Peyer's patch (tissue), 4 donors: ENCODE results near the gene PDGFD. TPM values are rescaled to one million over a fixed set of nuclear protein-coding genes. Genes with fewer than 3 reads are reported as not detected.
A peak's percentile ranks its signal among the peaks of the same experiment; 100 is the strongest.

Source experiments
- DNase-seq, 3 donors: peaks; one replicate each; pipeline ENCODE4 v3.0.0-alpha.2; 2017 to 2019
- H3K27ac ChIP-seq, 4 donors: fragments of 200-600 bp; sonication (generic); one replicate each; pipeline ENCODE4 v1.5.1; 2016 to 2019
- H3K27me3 ChIP-seq, 2 donors: fragments of 200-600 bp; sonication (generic); one replicate each; pipeline ENCODE4 v1.5.1; 2019
- H3K36me3 ChIP-seq, 3 donors: fragments of 200-600 bp; sonication (generic); one replicate each; pipeline ENCODE4 v1.5.1; 2016 to 2019
- H3K4me1 ChIP-seq, 4 donors: fragments of 200-600 bp; sonication (generic); one replicate each; pipeline ENCODE4 v1.5.1; 2016 to 2019
- H3K4me3 ChIP-seq, 4 donors: fragments of 200-600 bp; sonication (generic); 1 replicate in 3 of 4; 2 replicates in 1 of 4; pipeline ENCODE4 v1.5.1; 2016 to 2019; ENCODE audit warnings: mild to moderate bottlenecking in 1 of 4
- H3K9me3 ChIP-seq, 4 donors: fragments of 200-600 bp; sonication (generic); one replicate each; pipeline ENCODE4 v1.5.1; 2016 to 2019; ENCODE audit warnings: mild to moderate bottlenecking in 1 of 4
- POLR2A ChIP-seq, 2 donors: fragments of 450-650 bp; IDR thresholded peaks; one replicate each; pipeline ENCODE4 v1.5.1; 2017; ENCODE audit warnings: antibody characterized with exemption in 2 of 2, mild to moderate bottlenecking in 2 of 2, moderate library complexity in 2 of 2
- total RNA-seq, 4 donors: library from RNA; depleted of rRNA; stranded (reverse); fragments of >200 nt; gene quantifications; one replicate each; pipeline ENCODE4 v1.1.0, GENCODE V29; 2016
- TF ChIP-seq, protein P1 (sequence below), 6 experiments: fragments of 450-650 bp in 4 of 6; fragments of 200-600 bp in 2 of 6; sonication (generic) in 1 of 6; IDR thresholded peaks; one replicate each; pipeline ENCODE4 v1.5.1; 2017 to 2019; ENCODE audit warnings: antibody characterized with exemption in 6 of 6, mild to moderate bottlenecking in 3 of 6, moderate library complexity in 1 of 6

The PDGFD gene
- total RNA-seq, 4 donors from 2014 or later = 0.83 to 1.9 (median 1.7) TPM

DNA sequence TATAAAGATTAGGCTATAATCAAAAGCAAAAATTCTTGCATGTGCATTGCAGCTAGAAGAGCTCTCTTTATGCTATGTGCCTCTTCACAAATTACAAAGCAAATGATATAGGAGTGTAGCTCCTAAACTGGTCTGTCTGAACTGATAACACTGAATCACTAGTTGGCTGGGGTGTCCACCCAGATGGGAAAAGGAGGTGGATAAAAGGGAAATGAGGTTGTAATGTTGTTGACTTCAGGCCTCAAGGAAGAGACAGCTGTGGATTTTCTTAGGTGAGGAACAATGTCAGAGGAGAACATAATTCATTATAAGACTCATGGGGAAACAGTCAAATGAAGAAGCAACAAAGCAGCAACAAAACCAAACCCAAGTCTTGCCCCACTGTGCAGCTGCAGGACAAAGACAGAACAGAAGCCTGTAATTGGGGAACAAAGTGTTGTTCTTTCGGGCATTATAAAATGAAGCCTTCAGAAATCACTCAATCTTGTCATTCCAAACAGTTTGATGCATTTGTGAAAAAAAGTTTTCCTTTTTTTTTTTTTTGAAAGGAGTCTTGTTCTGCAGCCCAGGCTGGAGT is 257.6 kb downstream of the PDGFD start:
- TF ChIP-seq POLR2A (IDR thresholded peaks at IDR 0.05) = no peak
- TF ChIP-seq, protein P1, sequence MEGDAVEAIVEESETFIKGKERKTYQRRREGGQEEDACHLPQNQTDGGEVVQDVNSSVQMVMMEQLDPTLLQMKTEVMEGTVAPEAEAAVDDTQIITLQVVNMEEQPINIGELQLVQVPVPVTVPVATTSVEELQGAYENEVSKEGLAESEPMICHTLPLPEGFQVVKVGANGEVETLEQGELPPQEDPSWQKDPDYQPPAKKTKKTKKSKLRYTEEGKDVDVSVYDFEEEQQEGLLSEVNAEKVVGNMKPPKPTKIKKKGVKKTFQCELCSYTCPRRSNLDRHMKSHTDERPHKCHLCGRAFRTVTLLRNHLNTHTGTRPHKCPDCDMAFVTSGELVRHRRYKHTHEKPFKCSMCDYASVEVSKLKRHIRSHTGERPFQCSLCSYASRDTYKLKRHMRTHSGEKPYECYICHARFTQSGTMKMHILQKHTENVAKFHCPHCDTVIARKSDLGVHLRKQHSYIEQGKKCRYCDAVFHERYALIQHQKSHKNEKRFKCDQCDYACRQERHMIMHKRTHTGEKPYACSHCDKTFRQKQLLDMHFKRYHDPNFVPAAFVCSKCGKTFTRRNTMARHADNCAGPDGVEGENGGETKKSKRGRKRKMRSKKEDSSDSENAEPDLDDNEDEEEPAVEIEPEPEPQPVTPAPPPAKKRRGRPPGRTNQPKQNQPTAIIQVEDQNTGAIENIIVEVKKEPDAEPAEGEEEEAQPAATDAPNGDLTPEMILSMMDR (IDR thresholded peaks at IDR 0.05) = no peak
- H3K4me1 ChIP-seq = no peaks in the 10 kb centered on the region
- no peak overlapping the region for H3K4me3 ChIP-seq

DNA sequence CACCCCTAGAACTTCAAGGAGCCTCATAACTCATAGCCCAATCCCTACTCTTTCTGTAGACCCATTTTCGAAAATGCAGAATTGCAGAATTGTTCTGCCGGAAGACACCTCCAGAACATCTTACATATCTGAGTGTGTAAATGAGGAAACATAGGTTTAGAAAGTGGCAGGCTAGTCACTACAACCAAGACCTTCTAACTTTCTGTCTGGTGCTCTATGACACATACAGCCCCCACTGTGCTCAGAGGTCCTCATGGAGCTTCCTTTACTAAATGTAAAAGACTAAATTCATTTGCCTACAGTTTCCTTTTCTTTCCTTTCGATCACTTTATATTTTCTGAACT is 259.7 kb downstream of the PDGFD start:
- Histone ChIP-seq H3K27me3 (no peaks in the 10 kb centered on the region), H3K36me3 (no peaks in the 10 kb centered on the region), H3K9me3 (no peaks in the 10 kb centered on the region), H3K4me1 (no peaks in the 10 kb centered on the region), H3K4me3 (no peak overlapping the region), H3K27ac (peak overlapping the region in 1 of 4 donors; percentile 32)
- TF ChIP-seq POLR2A (IDR thresholded peaks at IDR 0.05) = no peak
- TF ChIP-seq, protein P1 (IDR thresholded peaks at IDR 0.05) = no peak
- DNase-seq = peak in 1 of 3 donors; percentile 45

More for the DNA sequence above, 257.6 kb downstream of the PDGFD start:
- DNase-seq = no peak
- Histone ChIP-seq H3K27me3 (no peaks in the 10 kb centered on the region), H3K9me3 (no peaks in the 10 kb centered on the region), H3K27ac (no peak overlapping the region), H3K36me3 (no peaks in the 10 kb centered on the region)

DNA sequence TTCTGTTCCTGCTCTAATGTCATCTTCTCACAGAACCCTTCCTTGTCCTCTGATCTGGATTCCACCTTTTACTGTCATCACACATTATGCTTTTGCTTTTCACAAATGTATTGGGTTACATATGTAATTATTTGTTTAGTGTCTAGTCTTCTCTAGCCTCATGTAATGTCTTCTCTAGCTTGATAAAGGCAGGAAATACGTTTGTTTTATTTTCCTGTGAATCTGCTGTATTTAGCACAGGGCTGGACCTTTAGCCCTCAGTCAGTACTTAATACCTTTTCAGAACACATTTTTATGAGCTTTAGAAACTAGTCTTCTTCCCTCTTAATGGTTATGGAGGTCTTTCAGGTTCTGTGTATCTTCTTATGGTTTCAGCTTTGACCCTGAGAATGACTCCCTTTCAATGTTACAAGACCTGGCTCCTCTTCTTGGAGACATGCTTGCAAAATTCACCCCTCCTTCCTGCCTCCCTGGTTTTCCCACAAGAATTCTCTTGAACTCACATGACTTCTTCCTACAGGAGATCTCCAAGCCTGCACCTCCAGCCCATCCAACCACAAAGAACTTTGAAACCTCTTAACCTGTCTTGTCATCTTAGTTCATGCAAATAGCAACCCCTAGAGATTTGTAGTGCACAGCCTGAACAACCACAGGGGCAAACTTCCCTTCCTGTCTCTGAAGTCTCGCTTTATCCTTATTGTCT is 260.2 kb downstream of the PDGFD start:
- H3K4me1 ChIP-seq = no peaks in the 10 kb centered on the region
- DNase-seq = peak in 2 of 3 donors; percentile 29 to 46
- TF ChIP-seq, protein P1 (IDR thresholded peaks at IDR 0.05) = no peak
- no peak for TF ChIP-seq POLR2A (IDR thresholded peaks at IDR 0.05)
- no peaks in the 10 kb centered on the region for H3K36me3 ChIP-seq
- no peaks in the 10 kb centered on the region for H3K9me3 ChIP-seq
- no peak overlapping the region for H3K4me3 ChIP-seq
- no peaks in the 10 kb centered on the region for H3K27me3 ChIP-seq
- peak overlapping the region in 1 of 4 donors; percentile 51 for H3K27ac ChIP-seq

DNA sequence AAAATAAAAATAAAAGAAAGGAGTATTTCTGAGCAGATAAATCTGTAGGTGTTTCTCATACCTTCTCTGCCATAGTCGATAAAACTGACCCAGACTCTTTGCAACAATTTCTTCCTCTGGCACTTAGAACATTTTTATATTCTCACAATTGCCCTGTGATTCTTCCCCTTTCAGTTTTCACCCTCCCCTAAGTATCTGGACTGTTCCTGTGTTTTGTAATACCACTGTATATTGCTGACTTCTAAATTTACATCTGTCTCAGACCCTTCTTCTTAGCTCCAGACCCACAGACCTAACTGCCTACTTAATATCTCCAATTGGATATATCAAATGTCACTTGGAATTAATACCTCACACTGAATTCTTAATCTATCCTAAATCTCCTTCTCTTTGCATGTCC is 261.0 kb downstream of the PDGFD start:
- Histone ChIP-seq H3K27me3 (no peaks in the 10 kb centered on the region), H3K27ac (no peak overlapping the region), H3K4me1 (no peaks in the 10 kb centered on the region), H3K9me3 (no peaks in the 10 kb centered on the region), H3K36me3 (no peaks in the 10 kb centered on the region), H3K4me3 (no peak overlapping the region)
- DNase-seq = no peak
- TF ChIP-seq, protein P1 (IDR thresholded peaks at IDR 0.05) = no peak
- TF ChIP-seq POLR2A (IDR thresholded peaks at IDR 0.05) = no peak

DNA sequence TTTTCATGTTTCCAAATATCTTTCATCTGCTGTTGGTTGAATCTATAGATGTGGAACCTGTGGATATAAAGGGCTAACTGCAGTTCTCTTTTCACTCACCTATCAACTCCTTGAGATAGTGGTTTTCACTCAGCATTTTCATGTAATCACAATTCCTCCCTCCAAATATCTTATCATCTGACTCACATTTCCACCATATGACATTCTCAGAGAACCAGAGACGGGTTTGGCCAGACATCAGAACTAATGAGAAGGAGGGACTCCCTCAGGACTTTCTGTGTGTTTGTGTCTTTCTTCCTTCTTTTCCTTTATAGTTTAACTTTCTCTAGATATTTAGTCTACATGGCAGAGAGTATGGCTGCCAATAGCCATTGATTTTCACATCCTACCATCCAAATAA is 262.3 kb downstream of the PDGFD start:
- no peak overlapping the region for H3K27ac ChIP-seq
- TF ChIP-seq, protein P1 (IDR thresholded peaks at IDR 0.05) = no peak
- TF ChIP-seq POLR2A (IDR thresholded peaks at IDR 0.05) = no peak
- no peaks in the 10 kb centered on the region for H3K4me1 ChIP-seq
- no peak for DNase-seq
- H3K27me3 ChIP-seq = no peaks in the 10 kb centered on the region
- no peaks in the 10 kb centered on the region for H3K36me3 ChIP-seq
- no peaks in the 10 kb centered on the region for H3K9me3 ChIP-seq
- H3K4me3 ChIP-seq = no peak overlapping the region
